ENCODE results near the gene NR5A2.
A peak's percentile ranks its signal among the peaks of the same experiment; 100 is the strongest.

- TF ChIP-seq POLR2AphosphoS5 (IDR thresholded peaks at IDR 0.05) (no peak), POLR2A (IDR thresholded peaks at IDR 0.05) (no peak), CTCF (IDR thresholded peaks at IDR 0.05) (peak; percentile 35 to 71 (median 60)), EP300 (IDR thresholded peaks at IDR 0.05) (no peak)
Observed at GRCh38 chr1:200139661-200140250, 112.2 kb downstream of the NR5A2 start.
